Uterus (tissue), 4 donors: ENCODE results near the gene CEACAM3. TPM values are rescaled to one million over a fixed set of nuclear protein-coding genes. Genes with fewer than 3 reads are reported as not detected.

Source experiments
- DNase-seq, 2 donors: peaks; one replicate each; pipeline ENCODE4 v3.0.0-alpha.2; 2019 to 2020
- H3K27ac ChIP-seq, 2 donors: fragments of 200-600 bp; sonication (generic); 1 replicate in 1 of 2; 2 replicates in 1 of 2; pipeline ENCODE4 v1.5.1; 2016 to 2018
- H3K27me3 ChIP-seq, 2 donors: fragments of 200-600 bp; sonication (generic); one replicate each; pipeline ENCODE4 v1.5.1; 2018 to 2019; ENCODE audit warnings: control low read depth in 1 of 2
- H3K36me3 ChIP-seq, 2 donors: fragments of 200-600 bp; sonication (generic); one replicate each; pipeline ENCODE4 v1.5.1; 2019; ENCODE audit warnings: control low read depth in 1 of 2
- H3K4me1 ChIP-seq, 2 donors: fragments of 200-600 bp; sonication (generic); one replicate each; pipeline ENCODE4 v1.5.1; 2018 to 2019; ENCODE audit warnings: control low read depth in 1 of 2
- H3K4me3 ChIP-seq, 2 donors: fragments of 200-600 bp; sonication (generic); 1 replicate in 1 of 2; 2 replicates in 1 of 2; pipeline ENCODE4 v1.5.1; 2018 to 2019; ENCODE audit warnings: mild to moderate bottlenecking in 1 of 2
- H3K9me3 ChIP-seq, 2 donors: fragments of 200-600 bp; sonication (generic); one replicate each; pipeline ENCODE4 v1.5.1; 2019; ENCODE audit warnings: control low read depth in 1 of 2
- CTCF ChIP-seq, 4 experiments: fragments of 200-600 bp in 2 of 4; fragments of 450-650 bp in 2 of 4; sonication (generic) in 2 of 4; IDR thresholded peaks; one replicate each; pipeline ENCODE4 v1.5.1; 2016 to 2019; ENCODE audit warnings: antibody characterized with exemption in 4 of 4, mild to moderate bottlenecking in 2 of 4, moderate library complexity in 1 of 4
- POLR2A ChIP-seq, 2 donors: fragments of 450-650 bp; IDR thresholded peaks; one replicate each; pipeline ENCODE4 v1.6.1; 2016; ENCODE audit warnings: antibody characterized with exemption in 2 of 2, mild to moderate bottlenecking in 1 of 2, moderate library complexity in 1 of 2
- intact Hi-C: fragments of 100-400 bp; cut with DNase I; formaldehyde crosslinking; loops from one replicate; pipeline ENCODE4 v1.15.1; 2023; ENCODE audit warnings: low total_unique reads
- total RNA-seq, 4 donors: library from RNA; depleted of rRNA in 3 of 4; stranded (reverse); fragments of >200 nt in 3 of 4; gene quantifications; one replicate each; pipeline versions ENCODE4 v1.1.0 to v1.2.4, GENCODE V29; 2014 to 2023
- donor health status: DM: yes; HTN: yes; CAD: no.

The CEACAM3 gene
- total RNA-seq, 4 donors from 2014 or later: not detected

GRCh38 chr19:41807176-41807575, 10.8 kb downstream of the CEACAM3 start:
- intact Hi-C loops: no loop called here
- Histone ChIP-seq H3K27me3 (no peaks in the 10 kb centered on the region), H3K4me1 (no peaks in the 10 kb centered on the region), H3K4me3 (no peak overlapping the region), H3K27ac (no peak overlapping the region), H3K9me3 (no peaks in the 10 kb centered on the region), H3K36me3 (no peaks in the 10 kb centered on the region)
- no peak for DNase-seq
- no peak for TF ChIP-seq POLR2A (IDR thresholded peaks at IDR 0.05)
- TF ChIP-seq CTCF (IDR thresholded peaks at IDR 0.05): no peak

- TF ChIP-seq CTCF (IDR thresholded peaks at IDR 0.05): no peak
- intact Hi-C loops: no loop called here
- no peaks in the 10 kb centered on the region for H3K9me3 ChIP-seq
- H3K27me3 ChIP-seq: no peaks in the 10 kb centered on the region
- H3K4me1 ChIP-seq: no peaks in the 10 kb centered on the region
- no peak for DNase-seq
- H3K4me3 ChIP-seq: no peak overlapping the region
- no peaks in the 10 kb centered on the region for H3K36me3 ChIP-seq
- H3K27ac ChIP-seq: no peak overlapping the region
Observed at GRCh38 chr19:41808663-41809566, 12.5 kb downstream of the CEACAM3 start.

GRCh38 chr19:41810301-41810700, 13.9 kb downstream of the CEACAM3 start:
- no peak overlapping the region for H3K4me3 ChIP-seq
- intact Hi-C loops: no loop called here
- H3K27ac ChIP-seq: no peak overlapping the region
- H3K4me1 ChIP-seq: no peaks in the 10 kb centered on the region
- H3K27me3 ChIP-seq: no peaks in the 10 kb centered on the region
- H3K9me3 ChIP-seq: no peaks in the 10 kb centered on the region
- TF ChIP-seq CTCF (IDR thresholded peaks at IDR 0.05): no peak
- no peak for TF ChIP-seq POLR2A (IDR thresholded peaks at IDR 0.05)
- DNase-seq: no peak
- H3K36me3 ChIP-seq: no peaks in the 10 kb centered on the region

GRCh38 chr19:41811036-41811435, 14.6 kb downstream of the CEACAM3 start:
- no peak overlapping the region for H3K4me3 ChIP-seq
- no peak overlapping the region for H3K27ac ChIP-seq
- H3K9me3 ChIP-seq: no peaks in the 10 kb centered on the region
- no peak for DNase-seq
- H3K4me1 ChIP-seq: no peaks in the 10 kb centered on the region
- no peak for TF ChIP-seq CTCF (IDR thresholded peaks at IDR 0.05)
- no peak for TF ChIP-seq POLR2A (IDR thresholded peaks at IDR 0.05)
- H3K27me3 ChIP-seq: no peaks in the 10 kb centered on the region
- no peaks in the 10 kb centered on the region for H3K36me3 ChIP-seq
- intact Hi-C loops: no loop called here

GRCh38 chr19:41811981-41812380, 15.6 kb downstream of the CEACAM3 start:
- DNase-seq: no peak
- Histone ChIP-seq H3K27me3 (no peaks in the 10 kb centered on the region), H3K27ac (no peak overlapping the region), H3K4me3 (no peak overlapping the region), H3K9me3 (no peaks in the 10 kb centered on the region), H3K36me3 (no peaks in the 10 kb centered on the region), H3K4me1 (no peaks in the 10 kb centered on the region)
- intact Hi-C loops: no loop called here
- TF ChIP-seq POLR2A (IDR thresholded peaks at IDR 0.05) (no peak), CTCF (IDR thresholded peaks at IDR 0.05) (no peak)
